Heart left ventricle (tissue), 16 donors: ENCODE measurements around the gene PDE6B. TPM values are rescaled to one million over a fixed set of nuclear protein-coding genes. Genes with fewer than 3 reads are reported as not detected.

Experiments
- ATAC-seq, 4 donors: fragments of 200-7000 bp; cut with Tn5 transposase; one replicate each; pipeline ENCODE4 v1.9.1; 2020 to 2022; ENCODE audit warnings: moderate library complexity in 4 of 4, mild to moderate bottlenecking in 3 of 4, moderate number of reproducible peaks in 1 of 4
- DNase-seq, 5 donors: peaks; one replicate each; pipeline ENCODE4 v3.0.0-alpha.2; 2020
- H3K27ac ChIP-seq, 12 donors: fragments of 200-600 bp; sonication (generic) in 4 of 12; one replicate each; pipeline versions ENCODE4 v1.5.0 to v1.8.0; 2016 to 2022; ENCODE audit warnings: mild to moderate bottlenecking in 2 of 12
- H3K27me3 ChIP-seq, 9 donors: fragments of 200-600 bp; sonication (generic) in 2 of 9; one replicate each; pipeline versions ENCODE4 v1.5.1 to v1.8.0; 2016 to 2022; ENCODE audit warnings: mild to moderate bottlenecking in 3 of 9
- H3K36me3 ChIP-seq, 9 donors: fragments of 200-600 bp; sonication (generic) in 2 of 9; one replicate each; pipeline versions ENCODE4 v1.5.0 to v1.8.0; 2018 to 2022; ENCODE audit warnings: mild to moderate bottlenecking in 2 of 9
- H3K4me1 ChIP-seq, 12 donors: fragments of 200-600 bp; sonication (generic) in 4 of 12; one replicate each; pipeline versions ENCODE4 v1.5.0 to v1.8.0; 2016 to 2022; ENCODE audit warnings: mild to moderate bottlenecking in 3 of 12
- H3K4me3 ChIP-seq, 12 donors: fragments of 200-600 bp; sonication (generic) in 4 of 12; one replicate each; pipeline versions ENCODE4 v1.5.0 to v1.8.0; 2017 to 2022; ENCODE audit warnings: mild to moderate bottlenecking in 9 of 12, moderate library complexity in 4 of 12
- H3K9me3 ChIP-seq, 12 donors: fragments of 200-600 bp; sonication (generic) in 4 of 12; one replicate each; pipeline versions ENCODE4 v1.5.0 to v1.8.0; 2016 to 2022; ENCODE audit warnings: mild to moderate bottlenecking in 1 of 12
- POLR2A ChIP-seq, 2 donors: fragments of 450-650 bp; IDR thresholded peaks; one replicate each; pipeline ENCODE4 v1.6.1; 2017; ENCODE audit warnings: antibody characterized with exemption in 2 of 2, mild to moderate bottlenecking in 2 of 2, moderate library complexity in 2 of 2
- WGBS, 4 donors: extraction: QIAGEN DNeasy Blood & Tissue Kit in 2 of 4; methylation state at CpG; one replicate each; pipeline versions ENCODE4 v1.1.5 to v1.1.7; 2013 to 2018; 5-methylcytosine and 5-hydroxymethylcytosine counted together
- intact Hi-C, 10 donors: fragments of 100-400 bp; cut with DNase I; formaldehyde crosslinking; loops; one replicate each; pipeline versions ENCODE4 v1.11.1 to v1.14.2; 2022
- polyA plus RNA-seq, 2 donors: library from polyadenylated mRNA; stranded (reverse); fragments of 200-250 nt; gene quantifications; one replicate each; pipeline ENCODE4 v1.2.3, GENCODE V29; 2013
- total RNA-seq, 9 donors: library from RNA; depleted of rRNA in 2 of 9; stranded (reverse); fragments of >200 nt in 2 of 9; fragmentation: NEBNext Ultra II Directional in 3 of 9; extraction: Animal tissue kit (Norgen Biotek cat#: 25700) in 3 of 9; gene quantifications; one replicate each; pipeline versions ENCODE4 v1.1.0 to v1.2.4, GENCODE V29; 2016 to 2023
- TF ChIP-seq, protein P1 (sequence below), 12 donors: fragments of 200-600 bp; sonication (generic) in 4 of 12; IDR thresholded peaks; one replicate each; pipeline versions ENCODE4 v1.5.0 to v1.8.0; 2018 to 2022; ENCODE audit warnings: antibody characterized with exemption in 12 of 12, mild to moderate bottlenecking in 5 of 12
- donor health status: ischemic (EF 13 %, LVEDD 7.1; RV severe dilation, severe dysfunction).
- donor health status: healthy with polysubstance abuse.
- donor health status: DM: no; HTN: yes; CAD: no.
- donor health status: DM: no; HTN: no; CAD: no.
- donor health status: ischemic (EF 25% LVEDD 6.9; RV normal size, moderate dysfunction).
- donor health status: ischemic (EF 25% LVEDD 5.7; RV mildly dilated, moderate dysfunction).
- donor health status: healthy.
- donor health status: DM: yes; HTN: yes; CAD: no.
- donor health status: ischemic (EF 35%, LVEDD 5.7; RV mildly dilated, moderate dysfunction).
- donor health status: nonischemic (EF 11% LVEDD 7.7; RV severe dilation, severe dysfunction).
- donor health status: DM: yes; HTN: yes; CAD: no.
- donor health status: PGD.
- donor health status: ischemic (EF 29% LVEDD 5.4; RV normal size, mild dysfunction).
- donor health status: nonischemic (EF 23%, LVEDD 6.1; RV moderate dilation, normal function).

Gene PDE6B
- total and polyA plus RNA-seq, 11 donors, result 0.61 to 8.4 (median 3.5) TPM

DNA sequence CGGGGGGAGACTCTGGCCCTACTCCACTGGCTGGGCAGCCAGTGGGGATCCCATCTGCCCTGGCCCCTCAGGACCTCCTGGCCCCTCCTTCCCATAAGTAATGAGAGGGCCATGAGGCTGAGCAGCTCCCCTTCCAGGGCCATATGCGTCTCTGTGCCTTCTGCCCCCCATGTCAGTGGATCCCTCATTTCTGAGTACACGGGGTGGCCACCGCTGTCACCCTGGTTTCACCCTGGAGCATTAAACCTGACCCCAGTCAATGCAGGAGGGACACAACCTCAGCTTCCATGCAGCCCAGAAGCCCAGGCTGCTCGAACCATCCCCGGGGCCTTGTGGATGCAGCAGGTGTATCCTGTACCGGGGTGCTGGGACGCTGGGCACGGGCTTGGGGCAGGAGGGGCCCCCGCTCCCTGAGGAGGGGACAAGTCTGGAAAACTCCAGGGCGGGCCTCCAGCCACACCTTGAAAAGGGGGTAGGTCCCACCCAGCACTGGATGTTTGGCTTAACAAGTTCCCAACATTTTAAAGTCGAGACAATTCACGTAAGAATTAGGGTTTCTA is 24.5 kb downstream of the PDE6B start:
- Histone ChIP-seq H3K9me3 (no peaks in the 10 kb centered on the region), H3K27me3 (peaks cover 13 to 48% (median 16%) of the 10 kb centered on the region in 9 donors), H3K27ac (no peak overlapping the region), H3K4me1 (peaks cover 0 to 12% (median 0%) of the 10 kb centered on the region in 12 donors), H3K36me3 (no peaks in the 10 kb centered on the region), H3K4me3 (no peak overlapping the region)
- WGBS, 4 donors, result 87 to 95% (median 93%) methylated on average over 13 of the region's 13 CpGs
- DNase-seq, result peak in 2 of 5 donors; percentile 11 to 13
- intact Hi-C loops, result no loop called here
- no peak for TF ChIP-seq POLR2A (IDR thresholded peaks at IDR 0.05)
- TF ChIP-seq, protein P1, sequence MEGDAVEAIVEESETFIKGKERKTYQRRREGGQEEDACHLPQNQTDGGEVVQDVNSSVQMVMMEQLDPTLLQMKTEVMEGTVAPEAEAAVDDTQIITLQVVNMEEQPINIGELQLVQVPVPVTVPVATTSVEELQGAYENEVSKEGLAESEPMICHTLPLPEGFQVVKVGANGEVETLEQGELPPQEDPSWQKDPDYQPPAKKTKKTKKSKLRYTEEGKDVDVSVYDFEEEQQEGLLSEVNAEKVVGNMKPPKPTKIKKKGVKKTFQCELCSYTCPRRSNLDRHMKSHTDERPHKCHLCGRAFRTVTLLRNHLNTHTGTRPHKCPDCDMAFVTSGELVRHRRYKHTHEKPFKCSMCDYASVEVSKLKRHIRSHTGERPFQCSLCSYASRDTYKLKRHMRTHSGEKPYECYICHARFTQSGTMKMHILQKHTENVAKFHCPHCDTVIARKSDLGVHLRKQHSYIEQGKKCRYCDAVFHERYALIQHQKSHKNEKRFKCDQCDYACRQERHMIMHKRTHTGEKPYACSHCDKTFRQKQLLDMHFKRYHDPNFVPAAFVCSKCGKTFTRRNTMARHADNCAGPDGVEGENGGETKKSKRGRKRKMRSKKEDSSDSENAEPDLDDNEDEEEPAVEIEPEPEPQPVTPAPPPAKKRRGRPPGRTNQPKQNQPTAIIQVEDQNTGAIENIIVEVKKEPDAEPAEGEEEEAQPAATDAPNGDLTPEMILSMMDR (IDR thresholded peaks at IDR 0.05), result no peak
- ATAC-seq, result no peak

DNA sequence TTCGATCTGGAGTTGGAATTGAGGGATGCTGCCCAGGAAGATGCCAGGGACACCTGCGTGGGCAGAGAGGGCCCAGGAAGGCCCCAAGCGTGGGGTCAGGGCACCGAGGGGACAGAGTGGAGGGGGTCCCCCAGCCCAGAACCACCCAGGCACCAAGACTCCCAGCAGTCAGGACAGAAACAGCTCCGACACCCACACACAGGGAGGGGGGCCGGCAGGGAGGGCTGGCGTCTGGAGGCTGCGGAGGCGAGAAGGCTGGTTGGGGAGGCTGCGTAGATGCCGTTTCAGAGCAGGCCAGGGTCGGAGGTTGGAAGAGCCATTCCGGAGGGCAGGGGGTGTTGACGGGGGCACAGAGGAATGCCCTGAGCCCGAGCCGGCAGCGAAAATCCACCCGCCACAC is 25.1 kb downstream of the PDE6B start:
- ATAC-seq (no peak), DNase-seq (peak in 2 of 5 donors; percentile 9 to 22)
- peak overlapping the region in 1 of 12 donors; percentile 23 for H3K4me3 ChIP-seq
- TF ChIP-seq POLR2A (IDR thresholded peaks at IDR 0.05), result no peak
- TF ChIP-seq, protein P1 (IDR thresholded peaks at IDR 0.05), result no peak
- WGBS, 4 donors, result 69 to 78% (median 70%) methylated on average over 17 to 18 of the region's 18 CpGs
- H3K27me3 ChIP-seq, result peaks cover 13 to 48% (median 16%) of the 10 kb centered on the region in 9 donors
- H3K4me1 ChIP-seq, result peaks cover 0 to 12% (median 0%) of the 10 kb centered on the region in 12 donors
- no peaks in the 10 kb centered on the region for H3K36me3 ChIP-seq
- H3K9me3 ChIP-seq, result no peaks in the 10 kb centered on the region
- no peak overlapping the region for H3K27ac ChIP-seq
- intact Hi-C loops, result no loop called here

DNA sequence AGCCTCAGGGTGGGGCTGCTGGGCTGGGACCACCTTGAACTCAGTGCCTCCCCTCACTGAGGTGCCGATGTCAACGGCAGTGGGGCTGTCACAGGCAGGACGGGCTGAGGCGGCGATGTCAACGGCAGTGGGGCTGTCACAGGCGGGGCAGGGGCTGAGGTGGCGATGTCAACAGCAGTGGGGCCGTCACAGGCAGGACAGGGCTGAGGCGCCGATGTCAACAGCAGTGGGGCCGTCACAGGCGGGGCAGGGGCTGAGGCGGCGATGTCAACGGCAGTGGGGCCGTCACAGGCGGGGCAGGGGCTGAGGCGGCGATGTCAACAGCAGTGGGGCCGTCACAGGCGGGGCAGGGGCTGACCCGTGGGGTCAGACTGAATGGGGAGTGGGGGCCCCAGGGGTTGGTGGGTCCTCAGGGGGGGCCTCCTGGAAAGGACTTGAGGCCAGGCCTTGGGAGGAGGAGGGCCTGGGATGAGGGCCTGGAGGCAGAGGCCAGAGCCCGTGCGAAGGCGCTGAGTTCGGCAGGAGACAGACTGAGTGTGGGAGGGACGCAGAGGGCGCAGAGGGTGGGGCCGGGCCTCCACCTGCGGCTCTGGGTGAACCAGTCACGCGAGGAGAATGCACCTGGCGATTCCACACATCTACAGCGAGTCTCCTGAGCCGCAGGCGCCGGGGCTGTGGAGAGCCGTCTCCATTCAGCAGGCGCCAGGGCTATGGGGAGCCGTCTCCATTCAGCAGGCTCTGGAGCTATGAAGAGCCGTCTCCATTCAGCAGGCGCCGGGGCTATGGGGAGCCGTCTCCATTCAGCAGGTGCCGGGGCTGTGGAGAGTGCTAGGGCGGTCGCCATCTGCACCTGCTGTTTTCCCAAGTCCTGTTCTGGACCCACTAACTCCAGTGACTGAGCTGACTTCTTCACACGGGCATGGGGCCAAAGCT is 25.8 kb downstream of the PDE6B start:
- ATAC-seq (no peak), DNase-seq (peak in 3 of 5 donors; percentile 11 to 54 (median 22))
- Histone ChIP-seq H3K36me3 (no peaks in the 10 kb centered on the region), H3K4me1 (peaks cover 0 to 12% (median 0%) of the 10 kb centered on the region in 12 donors), H3K27me3 (peaks cover 13 to 46% (median 16%) of the 10 kb centered on the region in 9 donors), H3K27ac (no peak overlapping the region), H3K9me3 (no peaks in the 10 kb centered on the region), H3K4me3 (peak overlapping the region in 2 of 12 donors; percentile 3 to 23)
- 23 to 36% (median 26%) methylated on average over 17 to 49 of the region's 49 CpGs for WGBS, 4 donors
- intact Hi-C loops, result no loop called here
- TF ChIP-seq, protein P1 (IDR thresholded peaks at IDR 0.05), result no peak
